ENCODE data around the gene RSPH10B2. TPM values are rescaled to one million over a fixed set of nuclear protein-coding genes. Genes with fewer than 3 reads are reported as not detected.
A peak's percentile ranks its signal among the peaks of the same experiment; 100 is the strongest.
"Not testable (repeated sequence)": the region's sequence is repeated elsewhere in the genome, so short reads cannot be mapped to it uniquely, and the experiment has no call there.

RSPH10B2 gene
- total RNA-seq: under 1 TPM; 0.63 TPM

DNA sequence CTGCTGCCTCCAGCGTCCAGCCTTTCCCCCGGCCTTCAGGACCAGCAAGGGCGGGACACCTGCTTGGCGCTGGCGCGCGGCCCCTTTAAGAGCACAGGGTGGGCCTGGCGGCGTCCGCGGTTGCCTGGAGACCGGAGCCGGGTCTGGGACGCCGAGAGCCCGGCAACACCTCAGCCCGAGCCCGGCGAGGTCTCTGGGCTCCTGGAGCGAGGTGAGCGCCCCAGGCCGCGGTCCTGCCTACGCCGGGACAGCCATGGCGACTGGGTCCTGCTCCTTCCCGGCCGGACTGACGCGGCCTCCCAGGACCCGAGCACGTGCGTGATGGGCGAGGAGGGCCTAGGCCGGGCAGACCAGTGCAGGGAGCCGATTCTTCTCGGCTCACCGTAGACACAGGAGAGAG is at the start of gene RSPH10B2:
RSPH10B2 (plus strand) TSS at position 140 of the 400 bp plus-strand sequence. CDS start 3,575 bp downstream, outside the sequence.
- CTCF ChIA-PET; H3K4me1 Mint-ChIP-seq (ENCODE audit: low read depth); H3K4me3 Mint-ChIP-seq; DNase-seq; H3K27ac Mint-ChIP-seq; H3K9me3 Mint-ChIP-seq; intact Hi-C loops (cut with micrococcal nuclease); POLR2A ChIA-PET; H3K27me3 Mint-ChIP-seq; H3K36me3 Mint-ChIP-seq (ENCODE audit: low read depth): not testable (repeated sequence)
- peak; percentile 27 for ATAC-seq

GRCh38 chr7:6705959-6706665 is 47.8 kb upstream of the RSPH10B2 start:
- H3K36me3 Mint-ChIP-seq (ENCODE audit: low read depth): peaks cover 35% of the 10 kb centered on the region
- H3K4me1 Mint-ChIP-seq (ENCODE audit: low read depth): peaks cover 43% of the 10 kb centered on the region
- intact Hi-C loops (cut with micrococcal nuclease): no loop called here
- peak overlapping the region; percentile 91 for H3K27ac Mint-ChIP-seq
- POLR2A ChIA-PET: no interaction called here
- H3K4me3 Mint-ChIP-seq: peak overlapping the region; percentile 96
- DNase-seq (peak; percentile 32), ATAC-seq (peak; percentile 35)
- TF ChIP-seq, protein P1, sequence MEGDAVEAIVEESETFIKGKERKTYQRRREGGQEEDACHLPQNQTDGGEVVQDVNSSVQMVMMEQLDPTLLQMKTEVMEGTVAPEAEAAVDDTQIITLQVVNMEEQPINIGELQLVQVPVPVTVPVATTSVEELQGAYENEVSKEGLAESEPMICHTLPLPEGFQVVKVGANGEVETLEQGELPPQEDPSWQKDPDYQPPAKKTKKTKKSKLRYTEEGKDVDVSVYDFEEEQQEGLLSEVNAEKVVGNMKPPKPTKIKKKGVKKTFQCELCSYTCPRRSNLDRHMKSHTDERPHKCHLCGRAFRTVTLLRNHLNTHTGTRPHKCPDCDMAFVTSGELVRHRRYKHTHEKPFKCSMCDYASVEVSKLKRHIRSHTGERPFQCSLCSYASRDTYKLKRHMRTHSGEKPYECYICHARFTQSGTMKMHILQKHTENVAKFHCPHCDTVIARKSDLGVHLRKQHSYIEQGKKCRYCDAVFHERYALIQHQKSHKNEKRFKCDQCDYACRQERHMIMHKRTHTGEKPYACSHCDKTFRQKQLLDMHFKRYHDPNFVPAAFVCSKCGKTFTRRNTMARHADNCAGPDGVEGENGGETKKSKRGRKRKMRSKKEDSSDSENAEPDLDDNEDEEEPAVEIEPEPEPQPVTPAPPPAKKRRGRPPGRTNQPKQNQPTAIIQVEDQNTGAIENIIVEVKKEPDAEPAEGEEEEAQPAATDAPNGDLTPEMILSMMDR (IDR thresholded peaks at IDR 0.05): no peak
- CTCF ChIA-PET: no interaction called here
- H3K9me3 Mint-ChIP-seq: peaks cover 29% of the 10 kb centered on the region
- H3K27me3 Mint-ChIP-seq: peaks cover 1% of the 10 kb centered on the region

DNA sequence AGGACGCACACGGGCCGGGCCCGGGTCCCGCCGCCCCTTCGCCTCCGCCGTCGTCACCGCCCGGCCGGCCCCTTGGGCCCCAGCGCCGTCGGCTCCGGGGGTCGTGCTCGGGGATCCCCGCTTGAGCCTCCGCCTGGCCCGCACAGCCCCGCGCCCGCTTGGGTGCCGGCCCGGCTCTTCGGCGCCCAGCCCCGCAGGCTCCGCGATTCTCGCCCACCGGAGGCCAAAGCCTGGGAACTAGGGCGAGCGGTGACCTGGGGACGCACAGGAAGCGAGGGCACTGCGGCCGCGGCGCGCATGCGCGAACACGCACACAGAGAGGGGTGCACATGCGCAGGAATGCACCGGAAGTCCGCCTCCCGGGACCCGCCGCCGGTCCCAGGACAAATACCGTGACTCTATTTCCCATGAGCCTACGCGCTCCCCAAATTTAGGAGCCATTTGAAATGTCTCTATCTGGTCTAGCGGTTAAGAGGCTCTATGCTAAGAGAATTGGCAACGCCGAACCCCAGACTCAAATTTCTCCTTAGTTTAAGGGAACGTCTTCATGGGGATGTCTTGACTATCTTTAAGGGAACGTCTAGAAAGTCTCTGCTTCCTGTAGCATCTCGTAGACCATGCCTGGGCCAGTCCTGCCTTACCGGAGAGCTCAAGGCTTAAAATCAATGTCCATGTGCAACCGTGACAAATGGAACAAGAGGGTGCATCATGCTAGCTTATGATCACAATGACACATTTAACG is 47.1 kb upstream of the RSPH10B2 start, which contains the start of gene ZNF12:
ZNF12 (minus strand) TSS at position 282 of the 742 bp plus-strand sequence. CDS start 1,774 bp downstream, outside the sequence.
- Mint-ChIP-seq H3K27ac (peak within 1 kb of the TSS; percentile 91), H3K9me3 (peaks cover 24% of the 10 kb centered on the region), H3K27me3 (peaks cover 1% of the 10 kb centered on the region), H3K4me3 (peak within 1 kb of the TSS; percentile 96), H3K36me3 (ENCODE audit: low read depth) (peaks cover 35% of the 10 kb centered on the region), H3K4me1 (ENCODE audit: low read depth) (peaks cover 39% of the 10 kb centered on the region)
- intact Hi-C loops (cut with micrococcal nuclease): no loop called here
- ChIA-PET CTCF (no interaction called here), POLR2A (interaction anchor here (0.9 kb wide), 1 partner anchor 24 kb away, joined by 3 read pairs; no protein-coding TSS in a partner anchor)
- ATAC-seq (peak; percentile 96), DNase-seq (peak; percentile 98)
- TF ChIP-seq, protein P1 (IDR thresholded peaks at IDR 0.05): no peak

GRCh38 chr7:6708304-6708703 is 45.6 kb upstream of the RSPH10B2 start:
- TF ChIP-seq, protein P1 (IDR thresholded peaks at IDR 0.05): no peak
- H3K36me3 Mint-ChIP-seq (ENCODE audit: low read depth): peaks cover 28% of the 10 kb centered on the region
- intact Hi-C loops (cut with micrococcal nuclease): no loop called here
- H3K9me3 Mint-ChIP-seq: peaks cover 13% of the 10 kb centered on the region
- DNase-seq: no peak
- peaks cover 28% of the 10 kb centered on the region for H3K4me1 Mint-ChIP-seq (ENCODE audit: low read depth)
- no peak for ATAC-seq
- H3K4me3 Mint-ChIP-seq: no peak overlapping the region
- POLR2A ChIA-PET: no interaction called here
- H3K27me3 Mint-ChIP-seq: peaks cover 1% of the 10 kb centered on the region
- CTCF ChIA-PET: interaction anchor here (1.0 kb wide), 1 partner anchor 12 kb away, joined by 3 read pairs; no protein-coding TSS in a partner anchor
- no peak overlapping the region for H3K27ac Mint-ChIP-seq

DNA sequence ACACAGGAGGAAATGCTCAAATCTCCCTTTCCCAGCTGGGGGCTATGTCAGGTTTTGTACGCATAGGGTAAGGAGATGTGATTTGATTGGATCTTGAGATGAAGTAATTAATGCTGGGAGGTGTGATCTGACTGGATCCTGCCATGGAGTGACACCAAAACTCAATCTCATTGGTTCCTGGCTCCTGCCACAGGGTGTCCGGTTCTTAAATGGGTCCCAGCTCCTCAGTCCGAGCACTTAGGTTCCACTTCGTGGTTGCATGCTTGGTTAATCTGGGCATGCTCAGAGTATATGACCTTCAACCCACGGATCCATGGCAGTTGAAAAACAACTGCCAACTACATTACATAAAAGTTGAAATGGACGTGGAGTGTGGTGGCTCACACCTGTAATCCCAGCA is 44.1 kb upstream of the RSPH10B2 start:
- CTCF ChIA-PET: no interaction called here
- peaks cover 6% of the 10 kb centered on the region for H3K9me3 Mint-ChIP-seq
- TF ChIP-seq, protein P1 (IDR thresholded peaks at IDR 0.05): no peak
- intact Hi-C loops (cut with micrococcal nuclease): no loop called here
- peaks cover 17% of the 10 kb centered on the region for H3K4me1 Mint-ChIP-seq (ENCODE audit: low read depth)
- peaks cover 1% of the 10 kb centered on the region for H3K27me3 Mint-ChIP-seq
- H3K36me3 Mint-ChIP-seq (ENCODE audit: low read depth): peaks cover 16% of the 10 kb centered on the region
- H3K4me3 Mint-ChIP-seq: no peak overlapping the region
- DNase-seq (peak; percentile 18), ATAC-seq (no peak)
- POLR2A ChIA-PET: no interaction called here
- no peak overlapping the region for H3K27ac Mint-ChIP-seq

Data from activated CD8-positive, alpha-beta T cell treated with anti-CD3 and anti-CD28 coated beads for 36 hours (primary cell).